GM12874 (cell line): ENCODE results near the gene ARL6IP4.
A peak's percentile ranks its signal among the peaks of the same experiment; 100 is the strongest.

Experiments used
- TF ChIP-seq, protein P1 (sequence below): IDR thresholded peaks from 2 replicates; pipeline ENCODE4 v1.5.1; 2011; ENCODE audit warnings: low read depth, mild to moderate bottlenecking, control low read depth, low read length, moderate library complexity; ENCODE audit not compliant: insufficient read depth

ARL6IP4 gene

GRCh38 chr12:122943196-122943595 is 37.3 kb upstream of the ARL6IP4 start:
- TF ChIP-seq, protein P1, sequence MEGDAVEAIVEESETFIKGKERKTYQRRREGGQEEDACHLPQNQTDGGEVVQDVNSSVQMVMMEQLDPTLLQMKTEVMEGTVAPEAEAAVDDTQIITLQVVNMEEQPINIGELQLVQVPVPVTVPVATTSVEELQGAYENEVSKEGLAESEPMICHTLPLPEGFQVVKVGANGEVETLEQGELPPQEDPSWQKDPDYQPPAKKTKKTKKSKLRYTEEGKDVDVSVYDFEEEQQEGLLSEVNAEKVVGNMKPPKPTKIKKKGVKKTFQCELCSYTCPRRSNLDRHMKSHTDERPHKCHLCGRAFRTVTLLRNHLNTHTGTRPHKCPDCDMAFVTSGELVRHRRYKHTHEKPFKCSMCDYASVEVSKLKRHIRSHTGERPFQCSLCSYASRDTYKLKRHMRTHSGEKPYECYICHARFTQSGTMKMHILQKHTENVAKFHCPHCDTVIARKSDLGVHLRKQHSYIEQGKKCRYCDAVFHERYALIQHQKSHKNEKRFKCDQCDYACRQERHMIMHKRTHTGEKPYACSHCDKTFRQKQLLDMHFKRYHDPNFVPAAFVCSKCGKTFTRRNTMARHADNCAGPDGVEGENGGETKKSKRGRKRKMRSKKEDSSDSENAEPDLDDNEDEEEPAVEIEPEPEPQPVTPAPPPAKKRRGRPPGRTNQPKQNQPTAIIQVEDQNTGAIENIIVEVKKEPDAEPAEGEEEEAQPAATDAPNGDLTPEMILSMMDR = no peak

DNA sequence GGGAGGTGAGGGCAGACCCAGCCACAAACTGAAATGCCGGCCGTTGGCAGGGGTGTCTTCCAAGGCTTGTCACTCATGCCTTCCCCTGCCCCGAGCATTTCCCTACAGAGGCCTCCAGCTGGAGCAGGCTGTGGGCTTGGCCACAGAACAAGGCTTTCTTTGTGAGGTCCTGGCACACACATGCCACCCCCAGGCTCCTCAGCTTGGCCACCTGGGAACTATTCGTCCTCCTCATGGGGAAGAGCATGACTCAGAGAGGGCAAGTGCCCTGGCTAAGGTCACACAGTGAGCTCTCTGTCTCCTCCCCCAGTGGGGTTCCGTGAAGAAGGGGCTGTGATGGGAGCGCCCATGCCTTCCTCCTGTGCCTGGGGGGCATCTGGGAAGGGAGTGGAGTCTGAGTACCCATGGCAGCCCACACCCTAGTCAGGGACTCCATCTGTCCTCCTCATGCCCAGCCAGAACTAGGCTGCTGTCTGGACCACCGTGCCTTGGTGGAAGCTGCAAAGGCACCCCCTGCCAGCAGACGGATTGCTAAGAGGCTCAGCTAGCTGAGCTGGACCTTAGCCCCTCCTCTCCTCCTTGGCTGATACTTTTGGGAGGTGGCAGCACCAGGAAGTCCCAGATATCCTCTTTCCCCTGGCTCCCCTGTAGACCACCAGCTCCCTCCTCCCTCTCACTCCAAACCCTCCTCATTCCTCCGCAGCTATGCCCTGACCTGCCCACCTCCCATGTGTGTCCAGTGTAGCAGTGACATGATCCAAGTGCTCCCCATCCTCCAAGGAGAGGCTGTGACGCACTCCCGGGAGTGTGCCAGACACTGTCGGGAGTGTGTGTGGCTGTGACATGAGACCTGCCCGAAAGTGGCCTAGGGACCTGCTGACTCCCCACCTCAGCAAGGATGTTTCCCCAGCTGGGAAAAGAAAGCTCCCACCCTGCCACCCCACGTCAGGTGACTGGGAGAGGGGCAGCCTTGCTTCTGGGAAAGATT is 35.6 kb upstream of the ARL6IP4 start:
- TF ChIP-seq, protein P1 = no peak

- TF ChIP-seq, protein P1 = 0 out of 2 replicates have a peak, but pooled peaks have one; percentile 26
These were observed 33.7 kb upstream of the ARL6IP4 start for GRCh38 chr12:122946690-122947341.

GRCh38 chr12:122947352-122947792 is 33.1 kb upstream of the ARL6IP4 start:
- TF ChIP-seq, protein P1 = no peak

GRCh38 chr12:122948605-122949004 is 31.9 kb upstream of the ARL6IP4 start:
- TF ChIP-seq, protein P1 = no peak

DNA sequence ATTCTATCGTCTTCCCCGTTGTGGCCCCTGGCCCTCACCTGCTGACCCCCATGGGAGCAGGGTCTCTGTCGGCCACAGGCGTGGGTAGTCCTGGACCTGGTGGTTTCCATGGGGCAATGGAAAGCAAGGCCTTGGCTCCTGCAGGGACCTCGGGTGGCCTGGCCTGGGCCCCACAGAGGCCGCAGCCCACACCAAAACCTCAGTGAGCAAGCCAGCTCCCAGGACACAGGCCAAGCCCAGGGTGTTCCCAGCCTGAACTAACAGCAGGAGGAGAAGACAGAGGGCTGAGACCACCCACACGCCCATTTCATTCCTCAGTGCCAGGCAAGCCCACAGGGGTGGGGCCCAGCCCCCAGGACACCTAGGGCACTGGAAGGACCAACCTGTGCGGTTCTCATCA is 31.1 kb upstream of the ARL6IP4 start:
- TF ChIP-seq, protein P1 = no peak
